Spleen (tissue), 11 donors: ENCODE results near the gene N4BP2L2. TPM values are rescaled to one million over a fixed set of nuclear protein-coding genes. Genes with fewer than 3 reads are reported as not detected.

Experiments used
- DNase-seq: peaks from one replicate; pipeline ENCODE4 v3.0.0-alpha.2; 2020
- H3K27ac ChIP-seq, 8 donors: fragments of 200-600 bp; sonication (generic) in 7 of 8; 1 replicate in 4 of 8; 2 replicates in 4 of 8; pipeline versions ENCODE4 v1.5.0 to v1.8.0; 2016 to 2021; ENCODE audit warnings: inconsistent platforms in 4 of 8, mild to moderate bottlenecking in 4 of 8, moderate library complexity in 1 of 8
- H3K27me3 ChIP-seq, 7 donors: fragments of 200-600 bp; sonication (generic) in 6 of 7; replicated peaks in 1 of 7; 1 replicate in 4 of 7; 2 replicates in 3 of 7; pipeline versions ENCODE4 v1.5.0 to v1.8.0; 2016 to 2021; ENCODE audit warnings: inconsistent platforms in 3 of 7, mild to moderate bottlenecking in 1 of 7
- H3K36me3 ChIP-seq, 6 donors: fragments of 200-600 bp; sonication (generic) in 5 of 6; 1 replicate in 4 of 6; 2 replicates in 2 of 6; pipeline versions ENCODE4 v1.5.0 to v1.8.0; 2016 to 2021; ENCODE audit warnings: inconsistent platforms in 2 of 6
- H3K4me1 ChIP-seq, 6 donors: fragments of 200-600 bp; sonication (generic) in 5 of 6; 1 replicate in 3 of 6; 2 replicates in 3 of 6; pipeline versions ENCODE4 v1.5.0 to v1.8.0; 2016 to 2021; ENCODE audit warnings: inconsistent platforms in 3 of 6
- H3K4me3 ChIP-seq, 8 donors: fragments of 200-600 bp; sonication (generic) in 7 of 8; 1 replicate in 4 of 8; 2 replicates in 4 of 8; pipeline versions ENCODE4 v1.5.0 to v1.8.0; 2016 to 2021; ENCODE audit warnings: inconsistent platforms in 4 of 8, mild to moderate bottlenecking in 4 of 8, moderate library complexity in 2 of 8
- H3K9me3 ChIP-seq, 8 donors: fragments of 200-600 bp; sonication (generic) in 7 of 8; 1 replicate in 4 of 8; 2 replicates in 4 of 8; pipeline versions ENCODE4 v1.5.0 to v1.8.0; 2016 to 2021; ENCODE audit warnings: inconsistent platforms in 4 of 8
- POLR2A ChIP-seq, 3 donors: fragments of 450-650 bp; IDR thresholded peaks; one replicate each; pipeline ENCODE4 v1.5.1; 2017; ENCODE audit warnings: antibody characterized with exemption in 3 of 3, mild to moderate bottlenecking in 1 of 3
- POLR2AphosphoS5 ChIP-seq, 3 donors: sonication (generic); formaldehyde crosslinking; IDR thresholded peaks; one replicate each; pipeline ENCODE4 v1.5.1; 2017; ENCODE audit warnings: antibody characterized with exemption in 3 of 3
- WGBS, 5 donors: extraction: QIAGEN DNeasy Blood & Tissue Kit in 3 of 5; methylation state at CpG; one replicate each; pipeline versions ENCODE4 v1.1.5 to v1.1.7; 2013 to 2018; 5-methylcytosine and 5-hydroxymethylcytosine counted together
- intact Hi-C: fragments of 100-400 bp; cut with DNase I; formaldehyde crosslinking; loops from one replicate; pipeline ENCODE4 v1.15.0; 2023; ENCODE audit warnings: low total_unique reads
- polyA plus RNA-seq, 3 donors: library from polyadenylated mRNA; stranded (reverse); fragments of 200-250 nt; gene quantifications; one replicate each; pipeline ENCODE4 v1.2.1, GENCODE V29; 2013
- total RNA-seq, 7 donors: library from RNA; depleted of rRNA in 3 of 7; stranded (reverse); fragments of >200 nt in 3 of 7; fragmentation: NEBNext Ultra II Directional in 4 of 7; extraction: Animal tissue kit (Norgen Biotek cat#: 25700) in 4 of 7; gene quantifications; one replicate each; pipeline versions ENCODE4 v1.1.0 to v1.2.1, GENCODE V29; 2016 to 2021
- TF ChIP-seq, protein P1 (sequence below), 11 experiments: fragments of 200-600 bp in 7 of 11; fragments of 450-650 bp in 4 of 11; sonication (generic) in 4 of 11; IDR thresholded peaks in 8 of 11; conservative IDR thresholded peaks in 3 of 11; 1 replicate in 7 of 11; 2 replicates in 4 of 11; pipeline versions ENCODE4 v1.4.0 to v1.8.0; 2016 to 2021; ENCODE audit warnings: antibody characterized with exemption in 11 of 11, inconsistent platforms in 4 of 11, mild to moderate bottlenecking in 1 of 11
- donor health status: healthy with polysubstance abuse.
- donor health status: DM: no; HTN: no; CAD: no; lungs with moderate emphysema.
- donor health status: DM: no; HTN: no; CAD: no.
- donor health status: Bipolar disorder and iron deficiency.
- donor health status: healthy.
- donor health status: DM: no; HTN: no; CAD: no.
- donor health status: DM: yes; HTN: yes; CAD: no.

Gene N4BP2L2
- total and polyA plus RNA-seq, 10 donors = 49.3 to 506 (median 185) TPM

DNA sequence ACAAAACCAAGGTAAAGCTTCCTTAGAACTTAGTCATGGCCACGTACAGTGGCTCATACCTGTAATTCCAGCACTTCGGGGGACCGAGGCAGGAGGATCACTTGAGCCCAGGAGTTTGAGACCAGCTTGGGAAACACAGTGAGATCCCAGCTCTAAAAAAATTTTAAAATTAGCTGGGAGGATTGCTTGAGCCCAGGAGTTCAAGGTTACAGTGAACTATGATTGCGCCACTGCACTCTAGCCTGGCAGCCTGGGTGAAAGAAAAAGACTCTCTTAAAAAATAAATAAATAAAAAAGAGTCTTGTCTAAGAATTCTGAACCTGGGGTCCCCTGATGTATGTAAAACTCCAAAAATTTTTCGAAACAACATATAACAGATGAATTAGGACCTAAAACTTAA, 34.9 kb downstream of the N4BP2L2 start:
- no peaks in the 10 kb centered on the region for H3K27me3 ChIP-seq
- no peak overlapping the region for H3K4me3 ChIP-seq
- 93 to 97% (median 96%) methylated on average over 5 of the region's 5 CpGs for WGBS, 5 donors
- H3K9me3 ChIP-seq = no peaks in the 10 kb centered on the region
- H3K27ac ChIP-seq = peak overlapping the region in 1 of 8 donors; percentile 40
- H3K36me3 ChIP-seq = peaks cover 0 to 55% (median 7%) of the 10 kb centered on the region in 6 donors
- no peak for TF ChIP-seq POLR2A (IDR thresholded peaks at IDR 0.05)
- TF ChIP-seq, protein P1, sequence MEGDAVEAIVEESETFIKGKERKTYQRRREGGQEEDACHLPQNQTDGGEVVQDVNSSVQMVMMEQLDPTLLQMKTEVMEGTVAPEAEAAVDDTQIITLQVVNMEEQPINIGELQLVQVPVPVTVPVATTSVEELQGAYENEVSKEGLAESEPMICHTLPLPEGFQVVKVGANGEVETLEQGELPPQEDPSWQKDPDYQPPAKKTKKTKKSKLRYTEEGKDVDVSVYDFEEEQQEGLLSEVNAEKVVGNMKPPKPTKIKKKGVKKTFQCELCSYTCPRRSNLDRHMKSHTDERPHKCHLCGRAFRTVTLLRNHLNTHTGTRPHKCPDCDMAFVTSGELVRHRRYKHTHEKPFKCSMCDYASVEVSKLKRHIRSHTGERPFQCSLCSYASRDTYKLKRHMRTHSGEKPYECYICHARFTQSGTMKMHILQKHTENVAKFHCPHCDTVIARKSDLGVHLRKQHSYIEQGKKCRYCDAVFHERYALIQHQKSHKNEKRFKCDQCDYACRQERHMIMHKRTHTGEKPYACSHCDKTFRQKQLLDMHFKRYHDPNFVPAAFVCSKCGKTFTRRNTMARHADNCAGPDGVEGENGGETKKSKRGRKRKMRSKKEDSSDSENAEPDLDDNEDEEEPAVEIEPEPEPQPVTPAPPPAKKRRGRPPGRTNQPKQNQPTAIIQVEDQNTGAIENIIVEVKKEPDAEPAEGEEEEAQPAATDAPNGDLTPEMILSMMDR (IDR thresholded peaks at IDR 0.05 in 8 of 11, conservative IDR thresholded peaks at IDR 0.05 in 3 of 11) = no peak
- no peak for TF ChIP-seq POLR2AphosphoS5 (IDR thresholded peaks at IDR 0.05)
- peaks cover 0 to 4% (median 0%) of the 10 kb centered on the region in 6 donors for H3K4me1 ChIP-seq
- intact Hi-C loops = no loop called here
- no peak for DNase-seq

DNA sequence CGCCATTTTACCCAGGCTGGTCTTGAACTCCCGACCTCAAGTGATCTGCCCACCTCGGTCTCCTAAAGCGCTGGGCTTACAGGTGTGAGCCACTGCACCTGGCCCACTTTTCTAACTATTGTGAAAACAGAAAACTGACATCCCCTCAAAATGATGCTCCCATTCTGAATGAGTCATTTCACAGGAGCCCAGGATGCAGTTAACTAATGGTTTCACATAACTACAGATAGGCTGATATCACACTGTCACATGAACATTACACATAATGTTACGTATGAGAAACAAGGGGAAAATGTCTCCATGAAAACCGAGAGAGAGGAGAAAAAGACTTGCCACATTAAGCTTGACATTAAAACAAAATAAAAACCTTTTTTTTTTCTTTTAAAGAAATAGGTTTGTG, 37.5 kb downstream of the N4BP2L2 start:
- no peak for DNase-seq
- Histone ChIP-seq H3K9me3 (no peaks in the 10 kb centered on the region), H3K4me1 (peaks cover 0 to 8% (median 0%) of the 10 kb centered on the region in 6 donors), H3K27me3 (no peaks in the 10 kb centered on the region), H3K36me3 (peaks cover 0 to 28% (median 1%) of the 10 kb centered on the region in 6 donors), H3K27ac (no peak overlapping the region), H3K4me3 (no peak overlapping the region)
- 93 to 98% (median 94%) methylated on average over 6 of the region's 6 CpGs for WGBS, 5 donors
- intact Hi-C loops = no loop called here
- TF ChIP-seq POLR2A (IDR thresholded peaks at IDR 0.05) (no peak), POLR2AphosphoS5 (IDR thresholded peaks at IDR 0.05) (no peak)
- TF ChIP-seq, protein P1 (IDR thresholded peaks at IDR 0.05 in 8 of 11, conservative IDR thresholded peaks at IDR 0.05 in 3 of 11) = no peak

DNA sequence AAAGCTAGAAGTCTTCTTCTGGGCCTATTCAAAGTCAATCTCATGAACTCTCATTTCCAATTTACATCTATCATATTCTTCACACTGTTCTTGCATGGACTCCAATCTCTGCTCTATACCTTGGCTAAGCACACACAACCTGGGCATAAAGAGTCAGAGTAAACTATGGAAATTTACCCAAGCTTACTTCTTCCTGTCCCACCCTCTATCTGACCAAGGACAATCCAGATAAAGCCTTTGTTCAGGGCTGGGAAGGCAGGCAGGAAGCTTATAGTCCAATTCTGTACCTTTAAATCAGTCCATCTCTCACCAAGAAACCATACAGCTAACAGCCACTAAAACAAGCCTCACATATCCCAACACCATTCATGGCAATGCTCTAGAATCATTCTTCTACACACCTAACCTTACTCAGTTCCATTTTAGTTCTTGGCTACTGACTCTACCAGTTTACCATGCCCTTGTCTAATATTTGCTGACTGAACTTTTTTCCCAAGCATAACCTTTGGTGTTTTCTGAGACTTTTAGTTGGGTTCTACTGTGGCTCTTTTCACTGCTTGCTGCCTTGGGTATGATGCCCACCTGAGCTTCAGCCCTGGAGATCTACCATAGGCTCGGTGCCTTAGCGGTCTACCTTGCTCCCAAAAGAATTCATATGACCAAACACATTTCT, 38.9 kb downstream of the N4BP2L2 start:
- intact Hi-C loops = no loop called here
- H3K27me3 ChIP-seq = no peaks in the 10 kb centered on the region
- 95 to 98% (median 97%) methylated on average over 2 of the region's 2 CpGs for WGBS, 5 donors
- no peak overlapping the region for H3K4me3 ChIP-seq
- H3K9me3 ChIP-seq = no peaks in the 10 kb centered on the region
- DNase-seq = no peak
- peak overlapping the region in 1 of 8 donors; percentile 13 for H3K27ac ChIP-seq
- H3K4me1 ChIP-seq = peaks cover 0 to 8% (median 0%) of the 10 kb centered on the region in 6 donors
- TF ChIP-seq, protein P1 (IDR thresholded peaks at IDR 0.05 in 8 of 11, conservative IDR thresholded peaks at IDR 0.05 in 3 of 11) = no peak
- TF ChIP-seq POLR2A (IDR thresholded peaks at IDR 0.05) (no peak), POLR2AphosphoS5 (IDR thresholded peaks at IDR 0.05) (peak in 1 of 3 donors; percentile 12)
- H3K36me3 ChIP-seq = peaks cover 0 to 14% (median 0%) of the 10 kb centered on the region in 6 donors

DNA sequence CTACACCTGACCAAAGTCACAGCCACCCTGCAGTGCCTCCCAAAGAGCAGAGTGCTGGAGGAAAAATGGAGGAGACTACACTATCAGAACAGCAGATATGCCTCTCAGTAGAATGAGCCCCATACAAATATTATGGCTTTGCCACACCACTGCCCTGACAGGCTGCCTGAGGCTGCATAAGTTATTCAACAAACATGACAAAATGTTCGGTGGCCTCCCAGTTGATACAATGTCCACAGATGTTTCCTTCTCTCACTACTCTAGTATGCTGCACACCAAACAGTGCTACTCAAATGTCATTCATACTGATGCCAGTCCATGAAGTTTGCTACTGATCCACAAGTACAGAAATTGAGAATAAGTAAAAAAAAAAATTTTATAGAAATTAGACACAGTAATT, 41.0 kb downstream of the N4BP2L2 start:
- H3K27me3 ChIP-seq = no peaks in the 10 kb centered on the region
- TF ChIP-seq, protein P1 (IDR thresholded peaks at IDR 0.05 in 8 of 11, conservative IDR thresholded peaks at IDR 0.05 in 3 of 11) = no peak
- no peak for TF ChIP-seq POLR2AphosphoS5 (IDR thresholded peaks at IDR 0.05)
- no peak for TF ChIP-seq POLR2A (IDR thresholded peaks at IDR 0.05)
- H3K27ac ChIP-seq = no peak overlapping the region
- WGBS, 5 donors = 24 to 44% (median 35%) methylated on average over 1 of the region's 1 CpG
- no peak overlapping the region for H3K4me3 ChIP-seq
- peaks cover 0 to 8% (median 0%) of the 10 kb centered on the region in 6 donors for H3K4me1 ChIP-seq
- DNase-seq = no peak
- H3K36me3 ChIP-seq = peaks cover 0 to 13% (median 0%) of the 10 kb centered on the region in 6 donors
- intact Hi-C loops = no loop called here
- H3K9me3 ChIP-seq = no peaks in the 10 kb centered on the region
